Stimulated activated CD4-positive, alpha-beta T cell treated with anti-CD3 and anti-CD28 coated beads, Interleukin-2, amount 100 ng/mL, for 24 hours (primary cell): ENCODE data around the gene RAB13.
A peak's percentile ranks its signal among the peaks of the same experiment; 100 is the strongest.
"Not testable (repeated sequence)": the region's sequence is repeated elsewhere in the genome, so short reads cannot be mapped to it uniquely, and the experiment has no call there.

ENCODE experiments used
- DNase-seq, 2 donors: peaks; one replicate each; pipeline ENCODE4 v3.0.0-alpha.2; 2020

The RAB13 gene

GRCh38 chr1:153985941-153986761 lies at the start of gene RAB13:
RAB13 (minus strand) TSS chr1:153986339; CDS start chr1:153986236, 103 bp downstream.
- DNase-seq: no peak

- DNase-seq: not testable (repeated sequence)
Observed at GRCh38 chr1:154033697-154034096, 47.6 kb upstream of the RAB13 start.

GRCh38 chr1:154019940-154020339 lies 33.8 kb upstream of the RAB13 start:
- DNase-seq: no peak

GRCh38 chr1:154019269-154019668 lies 33.1 kb upstream of the RAB13 start:
- DNase-seq: no peak

- no peak for DNase-seq
Observed at GRCh38 chr1:154014154-154014907, 28.2 kb upstream of the RAB13 start.

GRCh38 chr1:154012543-154012942 lies 26.4 kb upstream of the RAB13 start:
- not testable (repeated sequence) for DNase-seq

- no peak for DNase-seq
Observed at GRCh38 chr1:154012129-154012528, 26.0 kb upstream of the RAB13 start.

- no peak for DNase-seq
Observed at GRCh38 chr1:154006136-154006535, 20.0 kb upstream of the RAB13 start.

GRCh38 chr1:154000420-154000819 lies 14.3 kb upstream of the RAB13 start:
- DNase-seq: no peak

GRCh38 chr1:153996882-153997281 lies 10.7 kb upstream of the RAB13 start:
- not testable (repeated sequence) for DNase-seq

GRCh38 chr1:153995640-153996039 lies 9.5 kb upstream of the RAB13 start:
- DNase-seq: no peak

- no peak for DNase-seq
Observed at GRCh38 chr1:153995202-153995601, 9.1 kb upstream of the RAB13 start.

- no peak for DNase-seq
Observed at GRCh38 chr1:153991806-153992205, 5.7 kb upstream of the RAB13 start.

- no peak for DNase-seq
Observed at GRCh38 chr1:153991151-153991630, 5.1 kb upstream of the RAB13 start.

- DNase-seq: peak; percentile 78 to 85
Observed at GRCh38 chr1:153990468-153991150, 4.5 kb upstream of the RAB13 start, which contains the start of gene RPS27. RPS27 (plus strand) TSS chr1:153990762; CDS start chr1:153990797, 35 bp downstream.

GRCh38 chr1:153987621-153988020 lies 1.5 kb upstream of the RAB13 start:
- no peak for DNase-seq

GRCh38 chr1:153985341-153985912 lies 712 bp downstream of the RAB13 start:
- peak; percentile 50 to 61 for DNase-seq

GRCh38 chr1:153984123-153984894 lies 1.8 kb downstream of the RAB13 start:
- DNase-seq: no peak

GRCh38 chr1:153981735-153982134 lies 4.4 kb downstream of the RAB13 start:
- DNase-seq: not testable (repeated sequence)

GRCh38 chr1:153979091-153979490 lies 7.0 kb downstream of the RAB13 start:
- DNase-seq: not testable (repeated sequence)

- DNase-seq: no peak
Observed at GRCh38 chr1:153978274-153978909, 7.7 kb downstream of the RAB13 start.
